Astrocyte of the cerebellum (primary cell): Measurements from ENCODE around the gene CABP2.

Experiments used
- DNase-seq: peaks from one replicate; pipeline ENCODE4 v3.0.0-alpha.2; 2011; ENCODE audit warnings: low read depth
- H3K4me3 ChIP-seq: 2 replicates; pipeline ENCODE4 v1.5.1; 2011; ENCODE audit warnings: mild to moderate bottlenecking, low read depth, low read length, moderate library complexity
- CTCF ChIP-seq: IDR thresholded peaks from 2 replicates; pipeline ENCODE4 v1.5.1; 2012; ENCODE audit warnings: low read length, low read depth, moderate library complexity, mild to moderate bottlenecking; ENCODE audit errors: missing control alignments
- in situ Hi-C: cut with HindIII; loops from 2 replicates; pipeline ENCODE4 v1.10.0; 2017; ENCODE audit warnings: low sequenced_read_pairs

CABP2 gene

DNA sequence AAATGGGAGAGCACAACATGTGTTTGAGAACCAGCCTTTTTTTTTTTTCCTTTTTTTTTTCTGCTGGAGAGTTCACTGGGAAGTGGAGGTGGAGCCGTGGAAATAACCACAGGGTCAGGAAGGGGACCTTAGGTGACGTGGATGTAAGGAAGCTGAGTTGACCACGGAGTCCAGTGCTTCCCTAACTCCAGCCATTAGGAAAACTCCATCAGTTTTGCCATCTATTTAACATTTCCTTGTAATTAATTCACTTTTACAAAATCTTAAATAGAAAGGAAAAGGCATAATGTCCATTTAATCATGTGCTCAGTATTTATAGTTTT is 13.3 kb downstream of the CABP2 start:
- no peak for DNase-seq
- TF ChIP-seq CTCF = no peak
- in situ Hi-C loops = no loop called here
- no peak overlapping the region for H3K4me3 ChIP-seq

- no peak for TF ChIP-seq CTCF
- H3K4me3 ChIP-seq = peak overlapping the region; percentile 63
- peak; percentile 85 for DNase-seq
- in situ Hi-C loops = no loop called here
Observed at GRCh38 chr11:67508486-67509121, 14.6 kb downstream of the CABP2 start.

DNA sequence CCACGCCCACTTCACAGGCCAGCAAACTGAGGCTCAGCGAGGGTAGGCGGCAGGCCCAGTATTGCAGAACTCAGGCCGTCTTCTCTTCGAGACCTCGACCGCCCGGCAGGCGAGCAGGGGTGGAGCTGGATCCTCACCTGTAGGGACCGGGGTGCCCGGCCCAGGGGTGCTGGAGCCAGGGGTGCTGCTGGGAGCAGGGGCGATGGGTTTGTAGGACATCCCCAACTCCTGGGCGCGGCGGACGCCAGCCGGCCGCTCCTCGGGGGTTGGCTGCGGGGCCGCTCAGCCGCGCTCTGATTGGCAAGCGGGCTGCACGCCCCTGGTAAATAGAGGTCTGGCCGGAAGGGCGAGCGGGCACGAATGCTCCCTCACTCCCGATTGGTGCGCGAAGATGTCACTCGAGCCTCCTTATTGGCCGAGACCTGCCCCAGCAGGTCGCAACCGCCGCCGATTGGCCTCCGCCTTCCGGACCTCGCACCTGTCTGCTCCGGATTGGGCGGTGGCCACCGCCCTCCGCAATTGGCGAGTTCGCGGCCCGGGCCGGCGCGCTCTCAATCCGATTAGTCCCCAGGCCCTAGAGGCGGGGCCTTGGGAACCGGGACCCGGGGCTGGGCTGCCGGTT is 15.3 kb downstream of the CABP2 start, which contains the start of gene CDK2AP2:
Gene CDK2AP2 (minus strand): TSS at position 299 of the 622 bp plus-strand sequence. CDS start 80 bp downstream, at position 219.
- DNase-seq = peak; percentile 98
- H3K4me3 ChIP-seq = peak within 1 kb of the TSS; percentile 63
- in situ Hi-C loops = no loop called here
- no peak for TF ChIP-seq CTCF

- peak; percentile 29 for DNase-seq
- no peak for TF ChIP-seq CTCF
- in situ Hi-C loops = no loop called here
- H3K4me3 ChIP-seq = peak overlapping the region; percentile 63
Observed at GRCh38 chr11:67507242-67507863, 15.9 kb downstream of the CABP2 start.

GRCh38 chr11:67506426-67507051 is 16.7 kb downstream of the CABP2 start:
- TF ChIP-seq CTCF = no peak

GRCh38 chr11:67505605-67506396 is 17.4 kb downstream of the CABP2 start:
- DNase-seq = peak; percentile 52
- peak overlapping the region; percentile 56 for H3K4me3 ChIP-seq
- peak; percentile 96 for TF ChIP-seq CTCF
- in situ Hi-C loops = no loop called here

More at GRCh38 chr11:67506426-67507051, 16.7 kb downstream of the CABP2 start:
- no peak overlapping the region for H3K4me3 ChIP-seq
- in situ Hi-C loops = no loop called here
- DNase-seq = no peak
